ENCODE measurements around the gene ZNF117. TPM values are rescaled to one million over a fixed set of nuclear protein-coding genes. Genes with fewer than 3 reads are reported as not detected.
"Not testable (repeated sequence)": the region's sequence is repeated elsewhere in the genome, so short reads cannot be mapped to it uniquely, and the experiment has no call there.

ZNF117 gene
- total and polyA plus RNA-seq, 9 of the 15 experiments (the other 6 are each of a cell fraction or from before 2014, with no cell fraction given): 2.5 to 18.9 (median 14.1) TPM

GRCh38 chr7:64944667-64945502, 46.0 kb downstream of the ZNF117 start (continued):
- TF ChIP-seq SMARCA5 (IDR thresholded peaks at IDR 0.05) (0 out of 2 replicates have a peak, but pooled peaks have one; percentile 30), HSF4 (CRISPR knock-in tag; IDR thresholded peaks at IDR 0.05; ENCODE audit: borderline replicate concordance) (peak; percentile 47; the same call in 1 of the 2 replicates), TRIM24 (IDR thresholded peaks at IDR 0.05) (peak; percentile 92 to 93), FOSL1 (tag; conservative IDR thresholded peaks at IDR 0.05) (peak; percentile 80), ZNF197 (CRISPR knock-in tag; IDR thresholded peaks at IDR 0.05; ENCODE audit: low read depth) (0 out of 2 replicates have a peak, but pooled peaks have one; percentile 49), ATF7 (IDR thresholded peaks at IDR 0.05) (peak; percentile 60; the same call in 1 of the 2 replicates), FOXK2 (conservative IDR thresholded peaks at IDR 0.05 in 1 of 2, IDR thresholded peaks at IDR 0.05 in 1 of 2; ENCODE audit: low read depth in 2 of 2) (peak; percentile 37 to 75; a peak in 3 of 4 replicates), TAL1 (IDR thresholded peaks at IDR 0.05) (peak; percentile 95), CBX5 (IDR thresholded peaks at IDR 0.05; ENCODE audit: borderline replicate concordance, low read depth) (peak; percentile 81; the same call in 1 of the 2 replicates), KLF16 (IDR thresholded peaks at IDR 0.05) (peak; percentile 87), DPF2 (IDR thresholded peaks at IDR 0.05) (peak; percentile 90), NCOA1 (IDR thresholded peaks at IDR 0.05; ENCODE audit: low read depth) (peak; percentile 65; the same call in 1 of the 2 replicates), CBFB (CRISPR knock-in tag; IDR thresholded peaks at IDR 0.05) (peak; percentile 71; the same call in 1 of the 2 replicates)

DNA sequence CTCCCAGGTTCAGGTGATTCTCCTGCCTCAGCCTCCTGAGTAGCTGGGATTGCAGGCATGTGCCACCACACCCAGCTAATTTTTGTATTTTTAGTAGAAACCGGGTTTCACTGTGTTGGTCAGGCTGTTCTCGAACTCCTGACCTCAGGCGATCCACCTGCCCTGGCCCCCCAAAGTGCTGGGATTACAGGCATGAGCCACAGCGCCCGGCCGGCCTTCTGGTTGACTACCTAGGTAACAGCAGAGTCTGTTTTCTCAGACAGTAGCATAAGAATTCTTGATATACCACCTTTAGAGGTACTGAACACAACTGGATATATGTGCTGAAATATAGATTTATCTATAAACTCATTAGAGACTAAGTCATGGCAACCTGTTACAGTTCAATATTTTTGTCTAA, 50.8 kb downstream of the ZNF117 start:
- ATAC-seq; FAIRE-seq; H3K27me3 ChIP-seq (ENCODE audit: control insufficient read depth in 2 of 2, insufficient read depth in 2 of 2, low read length in 2 of 2); BruUV-seq (replicated peaks); H3K36me3 ChIP-seq (ENCODE audit: control insufficient read depth, insufficient read depth, low read length); POLR2A ChIA-PET; H2AFZ ChIP-seq (ENCODE audit: low read depth, low read length); H3K4me3 ChIP-seq; H3K9ac ChIP-seq (ENCODE audit: insufficient read depth in 1 of 2, low read depth in 2 of 2, low read length in 2 of 2); intact Hi-C loops (cut with micrococcal nuclease); H3K79me2 ChIP-seq (ENCODE audit: control insufficient read depth, insufficient read depth, low read length); H3K27ac ChIP-seq (ENCODE audit: extremely low read depth, low read depth, low read length); DNase-seq (ENCODE audit: extremely low read depth in 1 of 4, low spot score in 3 of 4); in situ Hi-C loops (cut with MboI); H4K20me1 ChIP-seq (replicated peaks; ENCODE audit: control insufficient read depth, insufficient read depth, low read length); H3K4me2 ChIP-seq (ENCODE audit: insufficient read depth, low read length); CTCF ChIA-PET (ENCODE audit: low intra/inter-chr PET ratio); H3K9me1 ChIP-seq (ENCODE audit: control insufficient read depth, insufficient read depth, low read length): not testable (repeated sequence)
- 82% methylated on average over 6 of the region's 6 CpGs for WGBS (ENCODE audit: insufficient coverage, low coverage, missing lambda C conversion rate)
- H3K9me3 ChIP-seq (replicated peaks; ENCODE audit: control insufficient read depth, insufficient read depth, low read depth, low read length): peaks cover 11% of the 10 kb centered on the region; the same call in 1 of the 2 replicates
- peaks cover 6 to 14% of the 10 kb centered on the region in 2 experiments; a peak in 4 of 5 replicates for H3K4me1 ChIP-seq (replicated peaks in 1 of 2; ENCODE audit: control insufficient read depth in 2 of 2, insufficient read depth in 2 of 2, low read length in 2 of 2)

All from K562 (cell line).